ENCODE data around the gene ZNF311.
A peak's percentile ranks its signal among the peaks of the same experiment; 100 is the strongest.
"Not testable (repeated sequence)": the region's sequence is repeated elsewhere in the genome, so short reads cannot be mapped to it uniquely, and the experiment has no call there.

ZNF311 gene

DNA sequence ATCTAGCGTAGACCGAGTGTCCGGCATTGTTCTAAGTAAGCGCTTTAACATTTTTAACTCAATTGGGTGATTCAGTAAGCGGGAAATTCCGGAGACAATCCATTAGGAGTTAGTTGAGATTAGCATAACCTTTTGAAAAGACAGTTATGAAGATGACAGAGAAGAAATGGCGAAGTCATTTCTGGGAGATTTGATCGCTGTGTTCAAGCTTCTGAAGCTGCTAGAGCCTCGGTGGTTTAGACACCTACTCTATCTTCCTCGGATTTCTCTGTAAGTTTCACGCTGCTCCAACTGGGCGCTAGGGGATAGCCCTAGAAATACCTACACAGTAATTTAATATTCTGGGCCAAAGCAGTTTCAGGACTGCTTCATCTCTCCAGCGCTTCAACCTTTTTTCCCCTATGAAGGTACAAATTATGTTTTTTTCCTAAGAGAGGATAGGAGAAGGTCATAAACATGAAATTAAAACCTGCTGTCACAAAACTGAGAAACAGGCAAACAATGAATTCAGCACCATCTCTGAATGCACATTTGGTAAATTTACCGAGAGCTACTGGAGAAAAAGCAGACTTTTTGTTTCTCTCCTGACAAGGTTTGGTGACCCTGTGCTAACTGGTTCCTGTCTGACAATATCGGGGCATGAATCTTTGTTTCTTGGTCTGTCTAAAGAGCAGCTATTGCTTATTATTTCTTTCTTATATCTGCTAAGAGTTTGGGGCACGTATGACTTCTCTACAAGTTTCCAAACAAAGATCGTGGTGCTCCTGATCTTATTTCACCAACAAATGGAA is 22.4 kb downstream of the ZNF311 start:
- peak; percentile 67 to 76 for DNase-seq

DNA sequence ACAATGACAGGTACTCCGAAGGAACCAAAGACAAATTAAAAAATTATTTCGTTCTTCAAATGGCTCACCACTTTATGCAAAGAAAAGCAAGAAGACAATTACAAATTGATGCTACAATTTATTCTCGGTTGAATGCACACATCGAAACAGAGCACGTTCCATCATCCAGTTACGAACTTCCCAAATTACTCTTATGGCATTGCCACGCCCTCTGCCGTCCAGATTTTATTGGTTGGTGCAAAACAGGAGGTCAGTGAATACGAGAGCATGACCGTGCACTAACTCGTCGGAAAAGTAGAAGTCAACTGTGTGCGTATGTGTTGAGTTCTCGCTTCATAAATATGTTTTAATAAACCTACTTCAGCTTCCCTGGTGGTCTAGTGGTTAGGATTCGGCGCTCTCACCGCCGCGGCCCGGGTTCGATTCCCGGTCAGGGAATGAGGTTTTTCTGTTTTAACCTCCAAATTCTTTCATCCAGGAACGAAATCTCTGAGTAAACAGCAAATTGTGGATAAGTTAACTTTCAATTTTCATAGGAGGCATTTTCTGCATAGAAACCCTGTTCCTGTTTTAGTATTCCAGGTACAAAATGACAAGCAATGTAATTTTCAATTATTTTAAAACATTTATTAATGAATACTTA is 23.2 kb downstream of the ZNF311 start:
- peak; percentile 78 to 81 for DNase-seq

DNA sequence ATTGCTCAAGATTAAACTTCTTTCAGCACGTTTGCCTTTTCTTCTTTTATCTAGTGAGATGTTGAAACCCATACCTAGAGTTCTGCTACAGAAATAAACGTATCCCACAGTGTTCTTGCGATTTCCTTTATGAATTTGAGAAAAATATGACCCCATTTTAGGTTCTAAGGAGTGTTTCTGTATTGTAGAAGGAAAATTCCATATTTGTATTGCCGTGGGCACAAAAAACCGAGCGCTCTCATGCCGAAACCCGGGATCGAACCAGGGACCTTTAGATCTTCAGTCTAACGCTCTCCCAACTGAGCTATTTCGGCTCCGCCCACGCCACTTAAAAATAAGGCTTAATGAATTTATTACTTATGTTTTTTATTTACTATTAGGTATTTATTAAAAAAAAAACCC is 23.7 kb downstream of the ZNF311 start:
- peak; percentile 78 to 80 for DNase-seq

DNA sequence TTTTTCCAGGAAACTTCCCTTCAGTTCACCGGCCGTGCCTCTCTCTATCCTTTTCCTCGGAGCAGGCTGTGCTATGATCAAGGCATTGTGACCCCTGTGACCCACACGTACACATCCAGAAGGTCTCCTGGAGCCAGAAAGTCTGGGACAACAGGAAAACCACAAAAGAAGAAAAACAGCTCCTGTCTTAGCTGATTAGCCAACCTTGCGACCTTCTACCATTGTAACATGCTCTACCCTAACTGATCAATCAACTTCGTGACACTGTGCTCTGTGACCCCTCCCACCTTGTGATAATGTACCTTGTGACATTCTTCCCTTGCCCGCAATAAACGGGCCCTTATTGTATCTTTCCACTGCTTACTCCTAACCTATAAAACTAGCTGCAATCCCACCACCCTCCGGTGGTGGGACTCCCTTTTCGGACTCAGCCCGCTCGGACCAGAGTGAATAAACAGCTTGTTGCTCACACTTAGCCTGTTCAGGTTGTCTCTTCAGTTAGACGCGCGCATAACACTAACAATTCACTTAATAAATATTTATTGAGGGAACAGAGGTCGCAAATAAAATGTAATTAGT is 24.2 kb downstream of the ZNF311 start:
- peak; percentile 90 to 92 for DNase-seq

DNA sequence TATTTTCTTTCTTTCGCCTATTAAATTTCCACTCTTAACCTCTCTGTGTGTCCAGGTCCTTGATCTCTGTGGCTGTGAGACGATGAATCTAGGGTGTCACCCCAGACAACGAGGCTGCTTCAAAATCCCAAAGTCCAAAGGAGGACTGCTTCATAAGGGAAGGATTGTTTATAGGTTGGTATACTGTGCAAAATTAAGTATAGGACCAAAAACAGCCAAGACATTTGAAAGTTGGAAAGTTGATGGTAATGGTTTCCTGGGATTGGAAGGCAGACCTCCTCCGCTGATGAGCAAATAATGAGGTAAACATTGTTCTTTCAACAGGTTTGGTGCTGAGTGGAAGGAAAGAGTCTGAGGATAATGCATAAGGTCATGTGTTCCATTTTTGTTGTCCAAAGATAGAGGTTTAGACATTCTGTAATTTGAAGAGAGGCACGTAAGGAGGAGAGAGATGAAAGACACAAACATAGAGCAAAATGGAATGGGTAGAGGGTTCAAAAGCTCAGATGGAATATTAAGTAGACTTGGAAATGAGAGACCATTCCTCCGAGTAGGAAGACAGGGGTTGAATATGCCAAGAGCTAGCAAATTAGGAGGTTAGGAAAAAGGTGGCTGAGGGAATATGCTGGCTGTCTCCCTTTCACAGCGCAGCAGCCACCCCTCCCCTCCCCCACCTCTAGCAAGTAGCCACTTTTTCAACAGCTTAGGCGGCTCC is 24.8 kb downstream of the ZNF311 start:
- no peak for DNase-seq

DNA sequence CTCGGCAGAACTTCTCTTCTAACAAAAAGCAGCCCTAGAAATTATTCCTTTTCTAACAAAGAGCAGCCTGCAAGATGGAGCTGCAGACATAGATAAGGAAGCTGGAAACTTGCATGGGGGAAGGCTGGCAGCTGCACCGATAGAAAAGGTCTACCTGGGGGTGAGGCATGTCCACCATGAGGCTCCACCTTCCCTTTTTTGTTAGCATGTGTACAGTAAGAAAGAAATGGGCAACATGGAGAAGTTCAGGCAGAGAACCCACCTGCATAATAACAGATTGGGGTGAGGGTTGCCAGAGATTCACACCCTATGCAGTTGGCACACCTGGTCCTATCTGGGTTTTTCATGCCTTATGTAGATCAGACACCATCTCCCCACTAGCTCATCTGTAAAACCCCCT is 25.4 kb downstream of the ZNF311 start:
- no peak for DNase-seq

DNA sequence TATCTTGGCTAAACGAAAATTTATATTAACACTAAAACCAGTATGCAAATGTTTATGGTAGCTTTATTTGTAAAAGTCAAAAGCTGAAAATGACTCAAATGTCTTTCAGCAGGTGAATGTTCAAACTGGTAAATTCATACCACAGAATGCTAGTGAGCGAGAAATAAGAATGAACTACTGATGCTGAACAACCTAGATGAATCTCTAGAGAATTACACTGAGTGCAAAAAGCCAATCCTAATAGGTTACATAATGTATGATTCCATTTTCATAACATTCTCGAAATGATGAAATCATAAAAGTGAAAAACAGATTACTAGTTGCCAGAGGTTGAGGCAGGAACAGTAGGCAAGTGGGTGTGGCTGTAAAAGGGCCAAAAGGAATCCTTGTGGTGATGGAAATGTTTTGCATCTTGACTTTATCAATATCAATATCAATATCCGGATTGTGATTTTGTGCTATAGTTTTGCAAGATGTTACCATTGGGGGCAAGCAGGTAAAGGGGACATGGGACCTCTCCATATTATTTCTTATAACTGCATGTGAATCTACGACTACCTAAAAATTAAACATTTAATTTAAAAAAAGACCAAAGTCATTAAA is 26.1 kb downstream of the ZNF311 start:
- DNase-seq = no peak

DNA sequence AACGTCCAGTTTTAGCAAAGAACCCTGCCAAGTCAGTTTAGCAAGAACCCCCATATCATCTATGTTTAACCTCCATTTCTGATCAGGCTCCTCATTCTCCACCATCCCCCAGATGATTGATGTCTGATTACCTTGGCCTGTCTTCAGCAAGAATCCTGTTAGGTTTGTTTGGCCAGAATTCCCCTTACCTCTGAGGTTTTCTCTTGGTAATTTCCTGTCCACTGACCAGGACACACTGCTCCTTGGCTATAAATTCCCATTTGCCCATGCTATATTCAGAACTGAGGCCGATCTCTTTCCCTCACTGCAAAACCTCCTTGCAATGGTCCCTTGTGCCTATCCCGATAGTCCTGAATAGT is 27.0 kb downstream of the ZNF311 start:
- DNase-seq = no peak

DNA sequence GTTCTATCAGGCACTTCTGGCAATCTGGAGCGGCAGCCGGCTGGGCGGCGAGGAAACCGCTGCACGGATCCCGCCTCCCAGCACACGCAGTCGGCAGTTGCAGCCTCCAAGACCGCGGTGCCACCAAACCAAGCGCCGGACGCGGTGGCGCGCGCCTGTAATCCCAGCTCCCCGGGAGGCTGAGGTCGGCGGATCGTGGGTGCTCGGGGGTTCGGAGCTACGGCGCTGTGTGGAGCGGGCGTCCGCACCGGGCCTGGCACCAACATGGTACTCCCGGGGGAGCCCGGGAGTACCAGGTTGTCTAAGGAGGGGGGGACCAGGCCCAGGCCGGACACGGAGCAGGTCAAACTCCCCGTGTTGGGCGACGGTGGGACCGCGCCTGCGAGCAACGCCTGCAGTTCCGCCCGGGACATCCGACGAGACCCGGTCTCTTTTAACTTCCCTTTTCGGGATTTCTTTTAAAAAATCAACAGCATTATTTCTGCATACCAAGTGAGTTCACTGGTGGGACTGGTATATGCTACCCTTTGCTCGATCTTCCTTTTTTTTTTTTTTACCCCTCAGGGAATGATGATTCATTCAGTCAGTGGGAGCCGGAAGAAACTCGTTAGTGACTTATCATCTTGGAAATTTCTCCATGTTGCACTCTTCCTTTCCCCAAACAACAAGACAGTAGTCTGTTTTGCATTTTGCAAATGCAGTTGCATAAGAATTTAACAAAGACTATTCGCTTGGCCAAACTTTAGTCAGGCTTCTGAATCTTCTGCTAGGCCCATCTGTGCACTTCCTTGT is 27.6 kb downstream of the ZNF311 start:
- peak; percentile 30 to 36 for DNase-seq

DNA sequence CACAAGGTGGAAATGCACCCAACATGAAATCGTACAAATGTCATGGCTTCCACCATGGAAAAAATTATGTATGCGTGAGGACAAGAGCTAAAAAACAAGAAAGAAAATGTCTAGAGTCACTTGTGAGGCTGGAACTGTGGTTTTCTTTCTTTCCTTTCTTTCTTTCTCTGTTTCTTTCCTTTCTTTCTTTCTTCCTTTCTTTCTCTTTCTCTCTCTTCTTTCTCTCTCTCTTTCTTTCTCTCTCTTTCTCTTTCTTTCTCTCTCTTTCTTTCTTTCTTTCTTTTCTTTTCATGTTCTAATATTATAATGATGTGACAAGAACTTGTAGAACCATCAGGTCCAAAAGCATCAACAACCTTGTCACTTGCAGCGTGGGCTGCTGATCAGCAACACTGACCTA is 28.4 kb downstream of the ZNF311 start:
- DNase-seq = no peak

DNA sequence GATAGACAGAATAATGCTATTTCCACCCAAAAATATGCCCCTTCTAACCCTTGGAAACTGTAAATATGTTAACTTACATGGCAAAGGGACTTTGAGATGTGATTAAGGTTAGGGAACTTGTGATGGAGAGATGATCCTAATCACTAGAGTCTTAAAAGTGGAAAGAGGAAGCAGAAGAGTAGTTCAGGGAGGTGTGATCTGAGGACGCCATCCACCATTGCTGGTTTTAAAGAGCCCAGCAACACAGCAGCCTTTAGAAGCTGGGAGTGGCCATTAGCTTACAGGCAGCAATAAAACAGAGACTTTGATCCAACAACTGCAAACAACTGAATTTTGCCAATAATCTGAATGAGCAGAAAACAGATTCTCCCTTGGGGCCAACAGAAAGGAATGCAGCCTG is 30.6 kb downstream of the ZNF311 start:
- no peak for DNase-seq

DNA sequence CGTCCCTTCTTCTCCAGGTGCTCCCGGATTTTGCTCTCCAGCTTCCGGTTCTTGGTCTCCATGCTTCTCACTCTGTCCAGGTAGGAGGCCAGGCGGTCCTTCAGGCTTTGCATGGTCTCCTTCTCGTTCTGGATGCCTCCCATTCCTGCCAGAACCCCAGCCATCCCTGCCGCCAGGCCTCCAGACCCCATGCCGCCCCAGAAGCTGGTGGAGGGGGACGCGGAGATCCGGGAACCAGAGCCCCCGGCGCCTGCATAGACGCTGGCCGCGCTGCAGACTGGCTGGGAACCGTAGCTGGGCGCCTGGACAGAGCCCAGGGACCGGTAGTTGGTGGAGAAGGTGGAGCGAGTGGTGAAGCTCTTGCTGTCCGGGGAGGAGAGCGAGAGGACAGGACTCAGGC is 35.1 kb downstream of the ZNF311 start:
- DNase-seq = not testable (repeated sequence)

DNA sequence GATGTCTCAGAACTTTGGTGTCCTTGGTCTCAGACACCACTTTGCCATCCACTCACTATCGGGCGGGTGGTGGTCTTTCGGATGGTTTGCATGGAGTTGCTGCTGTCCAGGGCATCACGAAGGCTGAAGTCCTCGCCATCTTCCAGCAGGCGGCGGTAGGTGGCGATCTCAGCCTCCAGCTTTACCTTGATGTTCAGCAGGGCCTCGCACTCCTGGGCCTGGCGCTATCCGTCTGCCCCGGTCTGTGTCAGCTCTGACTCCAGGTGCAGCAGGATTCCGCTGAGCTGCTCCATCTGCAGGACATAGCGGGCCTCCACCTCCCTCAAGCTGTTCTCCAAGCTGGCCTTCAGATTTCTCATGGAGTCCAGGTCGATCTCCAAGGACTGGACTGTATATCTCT is 36.0 kb downstream of the ZNF311 start:
- DNase-seq = no peak

DNA sequence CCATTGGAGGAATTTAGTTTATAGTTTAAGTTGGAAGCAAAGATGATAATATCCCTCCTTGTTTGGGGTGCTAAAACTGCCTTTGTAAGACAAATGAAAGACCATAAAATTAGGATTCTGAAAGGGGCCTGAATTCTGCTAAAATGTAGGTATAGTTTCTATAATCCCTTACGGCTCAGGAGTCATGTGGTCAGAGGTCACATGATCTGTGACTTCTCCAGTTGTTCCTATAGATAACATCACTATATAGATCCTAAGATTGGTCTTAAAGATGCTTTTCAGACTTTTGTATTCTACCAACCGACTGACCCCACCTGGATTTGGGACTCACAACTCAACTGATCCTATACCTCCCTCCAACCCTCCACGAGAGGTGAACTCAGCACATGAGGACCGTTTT is 36.6 kb downstream of the ZNF311 start:
- DNase-seq = no peak

DNA sequence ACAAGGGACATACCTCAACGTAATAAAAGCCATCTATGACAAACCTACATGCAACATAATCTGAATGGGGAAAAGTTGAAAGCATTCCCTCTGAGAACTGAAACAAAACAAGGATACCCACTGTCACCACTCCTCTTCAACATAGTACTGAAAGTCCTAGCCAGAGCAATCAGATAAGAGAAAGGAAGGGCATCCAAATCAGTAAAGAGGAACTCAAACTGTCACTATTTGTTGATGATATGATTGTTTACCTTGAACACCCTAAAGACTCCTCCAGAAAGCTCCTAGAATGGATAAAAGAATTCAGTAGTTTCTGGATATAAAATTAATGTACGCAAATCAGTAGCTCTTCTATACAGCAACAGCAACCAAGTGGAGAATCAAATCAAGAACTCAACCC is 39.4 kb downstream of the ZNF311 start:
- DNase-seq = no peak

DNA sequence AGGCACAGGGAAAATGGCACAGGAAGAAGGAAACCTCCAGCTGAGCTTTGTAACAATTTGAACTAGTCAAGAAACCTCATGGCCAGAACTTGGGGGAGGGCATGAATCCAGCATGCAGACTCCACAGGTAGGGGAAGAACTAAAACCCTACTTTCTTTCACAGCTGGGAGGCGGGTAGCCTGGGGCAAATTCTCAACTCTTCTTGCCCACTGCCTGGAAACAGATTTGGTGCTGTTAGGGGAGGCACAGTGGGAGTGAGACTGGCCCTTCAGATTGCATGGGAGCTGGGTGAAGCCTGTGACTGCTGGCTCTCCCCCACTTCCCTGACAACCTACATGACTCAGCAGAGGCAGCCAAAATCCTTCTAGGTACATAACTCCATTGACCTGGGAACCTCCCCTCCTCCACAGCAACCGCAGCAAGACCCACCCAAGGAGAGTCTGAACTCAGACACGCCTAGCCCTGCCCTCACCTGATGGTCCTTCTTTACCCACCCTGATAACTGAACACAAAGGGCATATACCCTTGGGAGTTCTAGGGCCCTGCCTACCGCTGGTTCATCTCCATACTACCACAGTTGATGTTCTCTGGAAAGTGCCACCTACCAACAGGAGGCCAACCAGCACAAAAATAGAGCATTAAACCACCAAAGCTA is 44.1 kb downstream of the ZNF311 start:
- no peak for DNase-seq

DNA sequence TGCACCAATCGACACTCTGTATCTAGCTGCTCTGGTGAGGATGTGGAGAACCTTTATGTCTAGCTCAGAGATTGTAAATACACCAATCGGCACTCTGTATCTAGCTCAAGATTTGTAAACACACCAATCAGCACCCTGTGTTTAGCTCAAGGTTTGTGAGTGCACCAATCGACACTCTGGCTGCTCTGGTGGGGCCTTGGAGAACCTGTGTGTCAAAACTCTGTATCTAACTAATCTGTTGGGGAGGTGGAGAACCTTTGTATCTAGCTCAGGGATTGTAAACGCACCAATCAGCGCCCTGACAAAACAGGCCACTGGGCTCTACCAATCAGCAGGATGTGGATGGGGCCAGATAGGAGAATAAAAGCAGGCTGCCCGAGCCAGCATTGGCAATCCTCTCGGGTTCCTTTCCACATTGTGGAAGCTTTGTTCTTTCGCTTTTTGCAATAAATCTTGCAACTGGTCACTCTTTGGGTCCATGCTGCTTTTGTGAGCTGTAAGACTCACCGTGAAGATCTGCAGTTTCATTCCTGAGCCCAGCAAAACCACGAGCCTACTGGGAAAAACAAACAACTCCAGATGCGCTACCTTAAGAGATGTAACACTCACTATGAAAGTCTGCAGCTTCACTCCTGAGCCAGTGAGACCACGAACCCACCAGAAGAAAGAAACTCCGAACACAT is 46.4 kb downstream of the ZNF311 start:
- not testable (repeated sequence) for DNase-seq

DNA sequence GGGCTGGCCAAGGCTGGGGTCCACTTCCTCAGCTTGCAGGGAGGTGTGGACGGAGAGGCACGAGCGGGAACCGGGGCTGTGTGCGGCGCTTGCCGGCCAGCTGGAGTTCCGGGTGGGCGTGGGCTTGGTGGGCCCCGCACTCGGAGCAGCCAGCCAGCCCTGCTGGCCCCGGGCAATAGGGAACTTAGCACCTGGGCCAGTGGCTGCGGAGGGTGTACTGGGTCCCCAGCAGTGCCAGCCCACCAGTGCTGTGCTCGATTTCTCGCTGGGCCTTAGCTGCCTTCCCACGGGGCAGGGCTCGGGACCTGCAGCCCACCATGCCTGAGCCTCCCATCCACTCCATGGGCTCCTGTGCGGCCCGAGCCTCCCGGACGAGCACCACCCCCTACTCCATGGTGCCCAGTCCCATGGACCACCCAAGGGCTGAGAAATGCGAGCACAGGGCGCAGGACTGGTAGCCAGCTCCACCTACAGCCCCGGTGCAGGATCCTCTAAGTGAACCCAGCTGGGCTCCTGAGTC is 47.3 kb downstream of the ZNF311 start:
- DNase-seq = not testable (repeated sequence)

DNA sequence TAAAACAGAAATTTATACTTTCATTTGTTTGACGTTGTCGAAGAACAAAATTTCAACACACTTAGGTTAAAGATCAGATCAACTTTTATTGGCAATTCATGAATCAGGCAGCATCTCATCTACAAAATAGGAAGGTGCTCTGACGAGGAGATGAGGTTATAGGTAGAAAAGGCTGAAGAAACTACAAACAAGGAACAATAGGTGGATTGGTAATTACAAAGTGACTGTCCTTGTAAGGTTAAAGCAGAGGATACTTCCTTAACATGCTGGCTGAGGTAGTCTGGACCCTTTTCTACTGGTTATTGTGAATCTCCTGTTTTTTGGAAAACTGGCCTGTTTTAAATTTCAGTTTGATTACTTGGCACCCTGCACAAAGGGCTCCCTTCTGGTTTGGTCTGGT is 48.8 kb downstream of the ZNF311 start:
- no peak for DNase-seq

DNA sequence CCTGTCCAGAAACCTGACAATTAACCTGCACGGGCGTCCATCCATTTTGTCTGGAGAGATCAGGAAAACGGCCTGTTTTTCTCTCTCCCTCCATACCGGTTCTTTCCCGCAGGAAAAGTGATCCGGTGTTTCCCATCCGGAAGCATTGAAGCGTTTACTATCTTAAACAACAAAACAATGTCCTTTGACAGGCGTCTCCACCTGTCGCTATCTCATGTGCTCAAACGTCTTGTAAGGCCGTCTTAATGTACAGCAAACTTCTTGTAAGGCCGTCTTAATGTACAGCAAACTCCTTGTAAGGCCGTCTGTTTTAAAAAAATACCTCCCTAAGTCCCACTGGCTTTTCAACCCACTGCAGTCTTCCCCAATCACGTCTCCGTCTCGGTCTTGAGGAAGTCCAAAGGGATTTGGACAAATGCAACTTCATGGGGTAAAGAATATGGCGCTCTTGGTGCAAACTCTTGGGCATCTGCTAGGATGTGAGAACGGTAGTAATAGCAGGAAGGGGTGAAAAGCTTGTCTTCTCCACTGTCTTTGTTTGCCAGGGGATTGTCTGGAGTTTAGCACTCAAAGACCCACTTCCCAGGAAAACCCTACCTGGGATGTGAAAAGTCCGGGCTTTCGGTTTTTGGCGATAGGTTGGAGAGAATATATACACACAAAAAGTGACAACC is 51.4 kb downstream of the ZNF311 start:
- no peak for DNase-seq

Data from Kasumi-1 (cell line).